Esophagus mucosa (tissue), 1 donor: ENCODE results near the gene F8. TPM values are rescaled to one million over a fixed set of nuclear protein-coding genes. Genes with fewer than 3 reads are reported as not detected.
"Not testable (repeated sequence)": the region's sequence is repeated elsewhere in the genome, so short reads cannot be mapped to it uniquely, and the experiment has no call there.

ENCODE experiments used
- ATAC-seq: fragments of 200-7000 bp; cut with Tn5 transposase; one replicate; pipeline ENCODE4 v1.9.1; 2020
- total RNA-seq: library from RNA; stranded (reverse); gene quantifications from one replicate; pipeline ENCODE4 v1.2.4, GENCODE V29; 2023
- donor health status: DM: yes; HTN: yes; CAD: no.

The F8 gene
- total RNA-seq, 1 donor from 2014 or later, result 3.5 TPM

- not testable (repeated sequence) for ATAC-seq
Measured at GRCh38 chrX:154868522-154868921, 154.0 kb downstream of the F8 start.

DNA sequence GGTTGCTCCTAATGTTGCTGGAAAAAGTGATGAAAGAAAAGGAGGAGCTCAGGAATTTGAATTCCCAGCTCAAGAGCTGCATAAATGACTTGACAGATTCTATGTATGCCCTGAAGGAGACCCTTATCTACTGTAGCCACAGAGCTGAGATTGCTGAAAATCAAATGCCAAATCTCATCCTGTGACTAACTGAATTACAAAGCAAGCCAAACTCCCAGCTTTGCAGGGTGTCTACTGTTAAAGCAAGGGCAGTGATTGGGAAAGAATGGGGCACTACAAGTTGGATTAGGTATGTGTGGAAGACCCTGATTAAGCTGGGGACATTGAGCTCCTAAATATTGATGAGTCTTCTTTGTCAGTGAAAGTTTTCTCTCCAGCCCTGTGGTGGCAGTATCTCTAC is 167.3 kb downstream of the F8 start:
- ATAC-seq, result no peak

DNA sequence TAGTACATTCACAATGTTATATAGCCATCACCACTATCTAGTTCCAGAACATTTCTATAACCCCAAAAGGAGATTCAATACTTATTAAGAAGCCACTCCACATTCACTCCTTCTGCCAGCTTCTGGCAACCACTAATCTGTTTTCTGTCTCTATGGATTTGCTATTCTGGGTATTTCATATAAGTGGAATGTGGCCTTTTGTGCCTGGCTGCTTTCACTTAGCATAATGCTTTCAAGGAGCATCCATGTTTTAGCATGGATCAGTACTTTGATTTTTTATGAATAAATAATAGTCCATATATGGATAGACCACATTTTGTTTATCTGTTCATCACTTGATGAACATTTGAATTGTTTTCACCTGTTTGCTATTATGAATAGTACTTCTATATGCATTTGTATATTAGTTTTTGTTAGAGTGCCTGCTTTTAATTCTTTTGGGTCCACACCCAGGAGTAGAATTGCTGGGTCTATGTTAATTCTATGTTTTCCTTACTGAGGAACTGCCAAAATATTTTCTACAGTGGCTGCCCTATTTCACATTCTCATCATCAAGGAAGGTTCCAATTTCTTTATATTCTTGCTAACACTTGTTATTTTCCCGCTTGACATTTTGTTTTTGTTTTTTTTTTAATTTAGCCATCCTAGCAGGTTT is 171.4 kb downstream of the F8 start:
- no peak for ATAC-seq

DNA sequence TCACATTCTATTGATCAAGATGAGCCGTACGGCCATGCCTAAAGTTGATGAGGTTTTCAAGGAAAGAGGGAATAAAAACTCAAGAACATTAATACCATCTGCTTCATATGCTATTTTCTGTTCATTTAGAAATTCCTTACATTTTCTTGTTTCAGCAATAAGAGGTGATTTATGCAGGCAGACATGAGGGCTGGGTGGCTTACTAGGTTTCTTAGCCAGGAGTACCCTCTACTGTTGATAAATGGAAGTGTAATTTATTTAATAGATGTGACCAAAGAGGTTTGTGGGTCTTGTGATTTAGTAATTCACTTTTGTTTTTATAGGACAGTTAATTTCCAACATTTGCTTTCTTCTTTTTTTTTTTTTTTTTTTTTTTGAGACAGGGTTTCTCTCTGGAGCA is 181.7 kb downstream of the F8 start:
- peak; percentile 51 for ATAC-seq

DNA sequence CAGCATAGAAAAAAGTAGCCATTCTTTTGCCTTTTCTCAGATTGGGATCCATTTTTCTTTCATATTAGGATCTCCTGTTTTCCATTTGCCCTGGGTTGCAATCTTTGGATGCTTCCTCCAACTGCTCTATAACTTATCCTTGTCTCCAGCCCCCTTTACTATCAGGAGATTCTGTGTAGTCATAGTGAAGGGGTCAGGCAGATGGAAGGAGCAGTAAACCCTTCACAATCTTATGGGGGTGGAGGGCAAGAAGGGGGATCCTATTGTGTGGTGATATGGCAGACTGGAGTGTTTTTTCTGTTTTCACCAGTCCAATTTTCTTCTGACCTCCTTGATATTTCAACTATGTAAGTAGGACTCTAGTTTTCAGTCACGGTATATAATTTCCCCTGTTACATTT is 186.4 kb downstream of the F8 start:
- ATAC-seq, result no peak

- ATAC-seq, result no peak
Measured at GRCh38 chrX:154834562-154834961, 188.0 kb downstream of the F8 start, which contains the start of gene SMIM9. Gene SMIM9, minus strand, starts transcription at chrX:154834662. Its CDS starts 3,806 bp downstream, at chrX:154830856.

DNA sequence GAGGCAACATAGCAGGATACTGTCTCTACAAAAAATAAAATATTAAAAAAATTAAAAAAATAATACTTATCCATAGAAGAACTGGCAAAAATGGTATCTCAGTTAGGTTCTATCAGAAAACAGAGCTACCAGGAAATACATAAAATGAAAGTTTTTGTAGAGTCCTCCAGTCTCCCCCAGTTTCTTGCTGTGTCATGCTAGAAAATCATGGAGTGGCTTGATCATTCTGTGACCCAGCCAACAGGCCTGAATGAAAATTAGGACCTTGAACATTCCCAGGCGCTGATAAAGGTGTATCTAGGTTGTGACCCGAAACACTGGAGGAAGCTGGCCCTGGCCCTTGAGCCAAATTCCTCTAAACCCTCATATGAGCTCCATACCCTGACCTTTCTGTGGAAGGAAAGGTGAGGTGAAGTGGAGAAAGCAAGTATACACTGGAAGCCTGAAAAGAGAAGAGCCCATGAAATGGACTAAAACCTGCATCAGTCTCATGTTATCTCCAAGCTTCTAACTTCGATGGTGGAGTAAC is 188.7 kb downstream of the F8 start:
- no peak for ATAC-seq

DNA sequence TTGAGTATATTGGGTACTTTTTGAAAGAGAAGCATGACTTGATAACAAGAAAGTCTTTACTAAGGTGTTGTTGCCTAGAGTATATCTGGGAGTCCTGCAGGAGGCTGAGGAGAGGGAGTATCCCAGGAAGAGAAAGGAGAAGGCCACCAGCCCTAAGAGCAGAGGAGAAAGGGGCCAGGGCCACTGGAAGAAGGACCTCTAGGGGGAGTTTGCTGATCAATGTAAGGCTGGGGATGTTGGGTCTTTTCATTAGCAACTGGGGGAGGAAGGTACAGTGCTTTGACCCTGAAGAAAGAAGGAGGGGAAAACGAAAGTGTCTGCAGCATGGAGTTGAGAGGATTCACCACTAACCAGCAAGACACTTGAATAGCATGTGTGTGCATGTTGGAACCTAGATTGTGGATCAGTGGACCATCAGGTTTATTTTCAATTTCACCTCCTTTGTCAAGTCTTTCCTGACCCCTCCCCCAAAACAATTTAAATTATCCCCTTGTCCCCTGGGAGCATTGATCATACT is 192.5 kb downstream of the F8 start:
- ATAC-seq, result no peak

DNA sequence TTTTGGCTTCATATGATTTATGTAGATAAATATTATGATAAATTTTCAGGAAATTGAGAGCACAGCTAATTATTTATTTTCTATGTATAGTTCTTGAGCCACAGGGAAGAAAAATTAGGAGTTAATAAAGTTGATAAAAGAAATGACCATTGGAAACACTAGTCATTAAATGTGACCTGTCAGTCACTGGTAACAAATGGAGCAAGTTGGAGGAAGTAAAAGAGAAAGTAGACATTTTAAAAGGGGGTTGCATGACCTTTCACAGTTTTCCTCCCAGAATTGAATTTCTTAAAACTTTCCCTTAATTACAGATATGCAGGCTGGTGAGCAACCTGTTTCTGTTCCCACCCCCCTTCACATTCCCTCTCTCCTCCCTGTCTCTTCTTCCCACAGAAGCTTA is 193.4 kb downstream of the F8 start:
- ATAC-seq, result no peak

DNA sequence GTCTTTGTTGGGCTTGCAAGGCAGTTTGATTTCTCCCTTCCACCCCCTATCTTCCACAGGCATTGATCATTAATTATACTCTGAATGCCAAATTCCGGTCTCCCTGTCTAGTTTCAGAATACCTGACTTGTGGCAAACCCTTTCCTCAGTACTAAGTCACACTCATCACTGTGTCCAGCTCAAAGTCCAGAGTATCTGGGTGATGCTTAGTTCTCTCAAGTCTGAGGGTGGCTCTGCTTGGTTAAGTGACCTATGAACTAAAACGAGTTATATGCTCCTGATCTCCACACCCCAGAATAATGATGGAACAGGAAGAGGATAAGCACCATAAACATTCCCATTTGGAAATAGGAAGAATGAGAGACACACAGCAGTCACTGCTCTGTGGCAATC is 194.5 kb downstream of the F8 start:
- ATAC-seq, result no peak

DNA sequence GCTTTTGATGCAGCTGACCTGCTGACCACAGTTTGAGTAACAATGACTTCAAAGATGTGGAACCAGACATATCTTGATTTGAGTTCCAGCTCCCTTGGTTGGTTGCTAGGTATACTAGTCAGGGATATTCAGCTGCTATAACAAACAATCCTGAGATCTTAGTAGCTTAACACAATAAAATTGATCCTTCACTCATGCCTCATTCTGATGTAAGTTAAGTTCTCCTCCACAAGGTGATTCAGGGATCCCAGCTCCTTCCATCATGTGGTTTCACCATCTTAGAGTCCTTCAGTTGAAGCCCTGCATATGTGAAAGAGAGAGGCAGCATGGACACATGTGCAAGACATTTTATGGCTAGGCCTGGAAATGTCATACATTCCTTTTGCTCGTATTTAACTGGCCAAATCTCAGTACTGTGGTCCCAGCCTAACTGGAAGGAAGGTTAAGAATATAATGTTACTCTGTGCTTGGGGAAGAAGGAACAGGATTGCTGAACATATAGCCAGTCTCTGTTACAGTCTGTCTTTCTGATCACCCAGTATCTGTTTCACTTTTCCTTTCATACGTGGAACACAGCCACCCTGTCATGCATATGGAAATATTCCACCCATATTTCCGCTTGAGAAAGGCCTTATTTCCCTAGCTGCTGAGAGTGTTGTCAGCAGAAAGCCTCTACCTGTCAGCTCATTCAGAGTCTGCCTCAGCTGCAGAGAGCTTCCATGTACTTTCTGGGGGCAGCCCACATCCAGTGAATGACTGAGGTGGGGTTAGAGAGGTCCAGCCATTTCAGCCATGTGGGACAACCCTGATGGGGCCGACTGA is 195.1 kb downstream of the F8 start:
- ATAC-seq, result peak; percentile 11

- not testable (repeated sequence) for ATAC-seq
Measured at GRCh38 chrX:154825586-154825985, 196.9 kb downstream of the F8 start.

- ATAC-seq, result no peak
Measured at GRCh38 chrX:154824638-154825037, 197.9 kb downstream of the F8 start.

- ATAC-seq, result no peak
Measured at GRCh38 chrX:154822029-154822428, 200.5 kb downstream of the F8 start.

GRCh38 chrX:154821523-154821922 is 201.0 kb downstream of the F8 start:
- no peak for ATAC-seq

GRCh38 chrX:154819771-154820341 is 202.7 kb downstream of the F8 start:
- no peak for ATAC-seq

GRCh38 chrX:154818916-154819770 is 203.4 kb downstream of the F8 start:
- no peak for ATAC-seq

- not testable (repeated sequence) for ATAC-seq
Measured at GRCh38 chrX:154817048-154817618, 205.4 kb downstream of the F8 start.

DNA sequence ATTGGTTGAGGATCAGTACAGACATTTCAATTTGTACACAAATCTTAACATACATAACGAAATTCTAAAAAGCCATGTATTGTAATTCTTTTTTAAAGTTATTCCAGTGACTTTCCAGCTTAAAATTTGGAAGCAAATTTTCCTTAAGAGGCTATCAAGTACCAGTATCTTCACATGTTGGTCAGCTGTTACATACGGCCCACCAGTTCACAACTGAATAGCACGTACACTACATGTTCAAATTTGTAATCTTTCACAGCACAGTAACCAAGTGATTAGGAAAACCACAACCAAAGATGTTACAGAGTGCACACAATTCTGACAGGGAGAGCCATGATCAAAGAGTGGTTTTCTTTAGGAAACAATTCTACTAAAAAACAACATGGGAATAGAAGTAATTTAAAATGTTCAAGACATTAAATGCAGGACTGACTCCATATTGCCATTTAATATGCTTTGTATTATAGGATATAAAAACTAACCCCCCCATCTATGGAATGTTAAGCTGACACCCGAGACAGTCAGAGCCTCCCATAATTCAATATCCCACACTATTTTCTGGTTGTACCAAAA is 206.1 kb downstream of the F8 start:
- not testable (repeated sequence) for ATAC-seq

- ATAC-seq, result no peak
Measured at GRCh38 chrX:154815274-154815818, 207.2 kb downstream of the F8 start.

- ATAC-seq, result no peak
Measured at GRCh38 chrX:154813801-154814200, 208.7 kb downstream of the F8 start.
